Subcutaneous abdominal adipose tissue (tissue), 5 donors: Measurements from ENCODE around the gene ATOH8.
"Not testable (repeated sequence)": the region's sequence is repeated elsewhere in the genome, so short reads cannot be mapped to it uniquely, and the experiment has no call there.

ENCODE experiments used
- H3K27ac ChIP-seq: one replicate; pipeline ENCODE4 v1.7.0; 2013; ENCODE audit warnings: low read depth, mild to moderate bottlenecking, inconsistent platforms, low read length, moderate library complexity
- H3K27me3 ChIP-seq, 5 donors: one replicate each; pipeline ENCODE4 v1.7.0; 2013; ENCODE audit warnings: low read length in 5 of 5, inconsistent platforms in 1 of 5; ENCODE audit not compliant: control insufficient read depth in 5 of 5, insufficient read depth in 4 of 5
- H3K36me3 ChIP-seq, 5 donors: one replicate each; pipeline ENCODE4 v1.7.0; 2013; ENCODE audit warnings: low read length in 5 of 5; ENCODE audit not compliant: control insufficient read depth in 5 of 5, insufficient read depth in 5 of 5
- H3K4me1 ChIP-seq, 5 donors: one replicate each; pipeline ENCODE4 v1.7.0; 2013; ENCODE audit warnings: low read length in 5 of 5, mild to moderate bottlenecking in 3 of 5, moderate library complexity in 1 of 5; ENCODE audit not compliant: control insufficient read depth in 5 of 5, insufficient read depth in 5 of 5
- H3K4me3 ChIP-seq, 5 donors: one replicate each; pipeline ENCODE4 v1.7.0; 2013; ENCODE audit warnings: low read length in 5 of 5, low read depth in 1 of 5
- H3K9ac ChIP-seq, 5 donors: one replicate each; pipeline ENCODE4 v1.7.0; 2013; ENCODE audit warnings: low read length in 5 of 5, mild to moderate bottlenecking in 4 of 5, moderate library complexity in 3 of 5
- H3K9me3 ChIP-seq, 5 donors: one replicate each; pipeline ENCODE4 v1.7.0; 2013; ENCODE audit warnings: low read length in 5 of 5; ENCODE audit not compliant: control insufficient read depth in 5 of 5
- donor health status: healthy.
- donor health status: healthy.
- donor health status: healthy.
- donor health status: healthy.
- donor health status: healthy.

ATOH8 gene

DNA sequence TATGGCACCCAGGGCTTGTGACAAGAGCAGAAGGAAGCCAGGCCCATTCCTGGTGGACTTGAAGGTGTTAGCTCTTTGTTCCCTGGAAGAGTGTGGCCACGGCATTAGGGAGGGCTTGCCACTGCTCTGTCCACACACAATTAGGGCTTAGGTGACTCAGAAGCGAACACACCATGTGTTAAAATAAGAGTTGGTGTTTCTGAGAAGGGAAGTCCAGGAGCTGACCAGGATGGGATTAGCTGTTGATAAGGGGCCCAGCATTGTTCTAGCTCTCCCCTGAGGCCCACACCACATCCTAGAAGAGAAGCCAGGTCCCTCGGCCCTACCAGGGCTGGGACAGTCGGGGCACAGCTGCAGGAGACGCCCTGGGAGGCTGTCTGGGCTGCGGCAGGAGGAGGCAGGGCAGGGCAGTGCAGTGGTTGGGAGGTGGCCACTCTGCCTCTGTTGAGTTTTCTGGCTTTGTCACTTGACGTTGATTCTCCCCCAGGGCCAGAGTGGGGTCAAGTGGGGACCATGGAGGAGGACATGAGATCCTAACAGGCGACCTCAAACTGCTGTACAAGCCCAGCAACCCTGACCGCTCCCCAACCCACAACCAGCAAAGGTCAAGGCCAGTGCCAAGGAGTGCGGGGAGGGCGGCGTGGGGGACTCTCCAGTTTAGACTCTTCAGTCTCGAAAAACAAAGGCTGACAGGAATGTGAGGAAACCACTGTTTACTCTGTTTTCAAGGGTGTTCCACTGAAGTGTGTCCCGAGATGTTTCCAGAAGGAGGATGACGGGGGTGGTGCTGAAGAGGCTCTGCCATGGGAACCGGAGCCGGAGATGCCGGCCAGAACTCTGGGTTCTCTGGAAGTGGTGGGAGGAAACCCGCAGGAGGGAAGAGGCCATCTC lies 42.9 kb upstream of the ATOH8 start:
- peaks cover 16 to 81% (median 66%) of the 10 kb centered on the region in 5 donors for H3K4me1 ChIP-seq
- H3K4me3 ChIP-seq = peak overlapping the region in 2 of 5 donors; percentile 2 to 32
- peak overlapping the region in 2 of 5 donors; percentile 38 to 65 for H3K9ac ChIP-seq
- H3K27me3 ChIP-seq = no peaks in the 10 kb centered on the region
- peak overlapping the region; percentile 84 for H3K27ac ChIP-seq
- H3K9me3 ChIP-seq = no peaks in the 10 kb centered on the region
- no peaks in the 10 kb centered on the region for H3K36me3 ChIP-seq

DNA sequence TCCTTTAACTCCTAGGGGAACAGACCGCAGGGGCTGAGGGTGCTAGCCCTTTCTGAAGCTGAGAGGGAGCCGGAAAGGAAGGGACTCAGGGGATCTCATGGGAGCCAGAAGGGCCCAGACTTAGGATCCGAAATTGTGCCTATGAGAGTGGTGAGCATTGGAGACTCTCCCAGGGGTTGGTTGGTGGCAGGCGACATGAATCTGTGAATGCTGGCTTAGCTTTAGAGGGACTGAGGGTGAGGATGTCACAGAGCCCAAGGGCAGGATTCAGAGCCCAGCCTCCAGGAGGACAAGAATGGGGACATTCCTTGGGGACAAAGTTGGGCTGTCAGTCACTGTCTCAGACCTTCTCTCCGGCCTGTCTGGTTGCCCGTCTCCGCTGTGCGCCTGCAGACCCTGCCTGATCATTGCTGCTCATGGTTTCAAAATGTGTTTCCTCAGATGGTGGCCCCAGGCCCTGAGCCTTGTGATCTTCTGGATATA lies 42.2 kb upstream of the ATOH8 start:
- Histone ChIP-seq H3K27me3 (no peaks in the 10 kb centered on the region), H3K9me3 (no peaks in the 10 kb centered on the region), H3K4me1 (peaks cover 11 to 74% (median 59%) of the 10 kb centered on the region in 5 donors), H3K36me3 (no peaks in the 10 kb centered on the region), H3K9ac (peak overlapping the region in 2 of 5 donors; percentile 38 to 65), H3K27ac (peak overlapping the region; percentile 68), H3K4me3 (peak overlapping the region in 2 of 5 donors; percentile 16 to 32)

DNA sequence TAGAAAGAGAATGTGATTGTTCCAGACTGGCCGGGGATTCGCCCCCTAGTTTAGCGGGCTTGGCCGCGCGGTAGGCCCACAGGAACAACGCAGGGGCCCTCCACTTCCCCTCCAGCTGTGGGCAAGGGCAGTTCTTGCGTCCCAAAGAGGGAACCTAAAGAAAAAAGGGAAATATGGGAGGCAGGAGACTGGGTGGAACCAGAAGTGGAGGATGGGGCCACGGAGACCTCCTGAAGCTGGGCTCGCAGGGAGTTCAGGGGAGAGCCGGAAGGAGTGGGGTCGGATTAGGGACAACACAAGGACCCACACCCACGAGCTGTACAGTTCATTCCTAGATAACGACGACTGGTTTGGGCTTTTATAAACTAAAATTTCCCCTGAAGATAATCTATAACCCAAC lies 41.5 kb upstream of the ATOH8 start:
- H3K4me1 ChIP-seq = peaks cover 10 to 67% (median 52%) of the 10 kb centered on the region in 5 donors

DNA sequence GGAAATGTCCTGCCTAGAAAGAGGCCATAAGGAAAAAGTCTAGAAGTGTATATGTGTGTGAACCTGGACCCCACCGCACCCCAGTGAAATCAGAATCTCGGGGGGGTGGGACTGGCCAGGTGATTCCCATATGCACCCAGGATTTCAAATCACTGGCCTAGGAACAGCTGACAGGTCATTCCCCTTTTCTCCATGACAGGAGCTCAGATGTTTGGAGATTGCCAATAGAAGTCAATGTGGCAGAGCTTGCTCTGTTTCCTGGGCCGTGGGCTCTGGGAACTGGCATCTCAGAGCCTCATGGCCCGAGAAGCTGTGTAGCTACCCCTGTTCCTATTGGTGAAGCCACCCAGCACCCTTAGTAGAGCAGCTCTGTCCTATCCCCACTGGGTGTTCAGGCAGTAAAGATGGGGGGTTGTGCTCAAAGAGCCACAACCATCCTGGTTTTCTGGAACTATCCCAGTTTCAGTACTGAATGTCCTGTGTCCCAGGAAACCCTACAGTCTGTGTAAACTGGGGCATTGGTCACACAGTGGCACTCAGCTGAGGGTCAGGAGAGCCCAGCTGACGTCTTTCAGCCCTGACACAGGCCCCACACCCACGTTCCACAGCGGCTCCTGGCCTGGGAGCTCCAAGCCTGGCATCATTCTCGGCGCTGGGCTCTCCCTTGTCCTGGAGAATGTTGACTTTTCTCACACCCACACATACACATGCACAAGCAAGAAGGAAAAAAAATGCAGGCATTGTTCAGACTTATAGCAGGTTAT lies 40.8 kb upstream of the ATOH8 start:
- Histone ChIP-seq H3K27ac (peak overlapping the region; percentile 68), H3K36me3 (no peaks in the 10 kb centered on the region), H3K4me1 (peaks cover 9 to 60% (median 50%) of the 10 kb centered on the region in 5 donors), H3K9ac (peak overlapping the region in 3 of 5 donors; percentile 43 to 53 (median 50)), H3K9me3 (no peaks in the 10 kb centered on the region), H3K4me3 (no peak overlapping the region), H3K27me3 (no peaks in the 10 kb centered on the region)

More for the DNA sequence above, 41.5 kb upstream of the ATOH8 start:
- Histone ChIP-seq H3K4me3 (no peak overlapping the region), H3K36me3 (no peaks in the 10 kb centered on the region), H3K27me3 (no peaks in the 10 kb centered on the region), H3K9me3 (no peaks in the 10 kb centered on the region), H3K9ac (peak overlapping the region in 2 of 5 donors; percentile 50 to 53), H3K27ac (peak overlapping the region; percentile 68)

DNA sequence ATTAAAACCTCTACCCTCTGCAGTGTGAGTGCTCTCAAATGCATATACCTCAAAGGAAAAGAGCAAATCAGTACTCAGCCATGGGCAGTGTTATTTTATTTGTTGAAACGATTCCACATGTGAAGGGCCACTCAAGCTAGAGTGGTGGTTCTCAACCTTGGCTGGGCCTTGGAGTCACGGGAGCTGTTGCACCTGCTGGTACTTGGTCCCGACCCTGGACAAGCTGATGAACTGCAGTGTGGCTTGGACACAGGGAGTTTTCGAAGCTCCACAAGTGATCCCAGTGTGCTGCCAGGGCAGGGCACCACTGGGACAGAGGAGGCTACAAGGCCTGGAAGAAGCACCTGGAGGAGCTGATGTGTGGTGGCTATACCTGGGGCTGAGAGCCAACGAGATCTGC lies 40.0 kb upstream of the ATOH8 start:
- H3K4me1 ChIP-seq = peaks cover 9 to 55% (median 46%) of the 10 kb centered on the region in 5 donors
- H3K27ac ChIP-seq = peak overlapping the region; percentile 24
- no peaks in the 10 kb centered on the region for H3K27me3 ChIP-seq
- H3K4me3 ChIP-seq = no peak overlapping the region
- H3K9me3 ChIP-seq = no peaks in the 10 kb centered on the region
- no peaks in the 10 kb centered on the region for H3K36me3 ChIP-seq
- peak overlapping the region in 1 of 5 donors; percentile 21 for H3K9ac ChIP-seq

DNA sequence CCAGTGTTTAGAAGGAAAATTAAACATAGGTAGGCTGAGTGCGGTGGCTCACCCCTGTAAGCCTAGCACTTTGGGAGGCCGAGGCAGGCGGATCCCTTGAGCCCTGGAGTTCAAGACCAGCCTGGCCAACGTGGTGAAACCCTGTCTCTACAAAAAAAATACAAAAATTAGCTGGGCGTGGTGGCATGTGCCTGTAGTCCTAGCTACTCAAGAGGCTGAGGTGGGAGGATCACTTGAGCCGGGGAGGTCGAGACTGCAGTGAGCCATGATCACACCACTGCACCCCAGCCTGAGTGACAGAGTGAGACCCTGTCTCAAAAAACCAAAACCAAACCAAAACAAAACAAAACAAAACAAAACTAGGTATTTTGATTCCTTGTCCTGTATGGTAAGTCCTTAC lies 39.4 kb upstream of the ATOH8 start:
- H3K4me3 ChIP-seq, H3K27ac ChIP-seq, H3K9me3 ChIP-seq, H3K36me3 ChIP-seq, H3K27me3 ChIP-seq, H3K9ac ChIP-seq: not testable (repeated sequence)
- peaks cover 9 to 52% (median 48%) of the 10 kb centered on the region in 5 donors for H3K4me1 ChIP-seq

DNA sequence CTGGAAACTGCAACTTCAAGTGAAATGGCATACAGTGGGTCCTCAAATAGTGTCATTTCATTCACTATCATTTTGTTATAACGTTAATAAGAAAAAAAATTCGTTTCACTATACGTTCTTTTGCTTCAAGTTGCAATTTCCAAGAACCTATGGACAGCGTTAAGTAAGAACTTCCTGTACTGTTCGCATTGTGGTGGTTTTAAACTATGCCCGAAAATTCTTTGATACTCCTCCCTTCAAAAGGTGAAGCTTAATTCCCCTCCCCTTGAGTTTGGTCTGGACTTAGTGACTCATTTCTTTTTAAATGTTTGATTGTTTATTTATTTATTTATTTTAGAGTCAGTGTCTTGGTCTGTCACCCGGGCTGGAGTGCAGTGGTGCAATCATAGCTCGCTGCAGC lies 39.0 kb upstream of the ATOH8 start:
- Histone ChIP-seq H3K27ac (no peak overlapping the region), H3K4me1 (peaks cover 9 to 52% (median 44%) of the 10 kb centered on the region in 5 donors), H3K36me3 (no peaks in the 10 kb centered on the region), H3K9me3 (no peaks in the 10 kb centered on the region), H3K9ac (no peak overlapping the region), H3K4me3 (no peak overlapping the region), H3K27me3 (no peaks in the 10 kb centered on the region)

DNA sequence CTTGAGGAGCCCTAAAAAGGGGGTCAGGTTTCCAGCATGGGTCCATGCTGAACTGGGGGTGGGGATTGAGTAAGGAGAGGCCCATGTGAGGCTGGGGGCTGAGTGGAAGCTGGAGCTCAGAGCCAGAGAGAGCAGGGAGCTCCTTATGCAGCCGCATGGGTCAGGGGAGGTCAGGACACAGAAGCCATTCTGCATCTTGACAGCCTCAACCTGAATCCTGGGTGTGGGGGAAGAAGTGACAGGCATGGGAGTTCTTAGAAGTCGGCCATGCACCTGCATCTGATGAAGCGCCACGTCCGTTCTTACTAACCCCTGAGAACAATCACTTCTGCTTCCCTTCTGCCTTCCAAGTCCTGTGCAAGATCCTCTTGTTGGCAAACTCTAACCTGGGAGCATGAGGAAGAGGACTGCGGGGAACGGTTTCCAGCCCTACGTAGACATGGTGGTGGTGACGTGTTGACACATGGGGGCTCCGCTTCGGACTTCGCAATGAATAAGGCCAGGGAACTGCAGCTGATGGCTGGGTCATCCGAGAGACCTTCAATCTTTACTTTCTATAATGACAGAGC lies 37.4 kb upstream of the ATOH8 start:
- no peaks in the 10 kb centered on the region for H3K27me3 ChIP-seq
- no peaks in the 10 kb centered on the region for H3K9me3 ChIP-seq
- no peak overlapping the region for H3K27ac ChIP-seq
- no peak overlapping the region for H3K9ac ChIP-seq
- no peak overlapping the region for H3K4me3 ChIP-seq
- H3K4me1 ChIP-seq = peaks cover 5 to 37% (median 28%) of the 10 kb centered on the region in 5 donors
- no peaks in the 10 kb centered on the region for H3K36me3 ChIP-seq

DNA sequence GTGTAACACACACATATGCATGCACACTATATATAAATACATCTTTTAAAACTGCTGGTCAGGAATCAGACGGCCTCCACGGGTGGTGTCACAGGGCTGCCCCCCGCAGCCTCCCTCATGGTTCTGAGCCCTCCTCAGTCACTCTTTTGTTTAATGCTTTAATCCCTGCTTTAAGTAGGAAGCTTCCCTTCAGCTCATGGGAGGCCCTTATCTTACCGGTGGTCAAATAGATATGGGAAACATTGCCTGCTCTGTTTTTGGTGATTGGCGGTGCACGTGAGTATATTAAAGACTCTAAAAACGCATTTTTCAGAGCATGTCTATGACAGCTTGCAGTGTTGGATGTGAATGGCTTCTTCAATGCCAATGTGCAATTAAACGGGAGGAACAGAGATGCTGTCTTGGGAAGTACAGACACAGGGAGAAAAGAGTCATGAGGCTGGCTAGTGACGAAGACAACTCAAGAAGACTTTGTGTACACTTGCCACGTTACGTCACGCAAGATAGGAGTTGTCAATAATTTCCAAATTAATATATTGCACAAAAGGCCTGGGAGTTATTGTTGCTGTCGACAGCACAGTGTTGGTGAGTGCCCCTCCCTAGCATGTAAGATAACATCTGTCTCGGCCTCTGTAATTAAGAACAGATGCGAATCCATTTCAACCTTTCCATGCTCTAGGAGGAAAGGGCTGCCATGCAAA lies 36.3 kb upstream of the ATOH8 start:
- peaks cover 5 to 27% (median 24%) of the 10 kb centered on the region in 5 donors for H3K4me1 ChIP-seq
- no peak overlapping the region for H3K9ac ChIP-seq
- no peaks in the 10 kb centered on the region for H3K27me3 ChIP-seq
- H3K36me3 ChIP-seq = no peaks in the 10 kb centered on the region
- H3K4me3 ChIP-seq = no peak overlapping the region
- H3K9me3 ChIP-seq = no peaks in the 10 kb centered on the region
- no peak overlapping the region for H3K27ac ChIP-seq
